Esophagus squamous epithelium (tissue), 4 donors: ENCODE results near the gene LIMK2.

Experiments used
- CTCF ChIP-seq, 6 experiments: fragments of 450-650 bp in 4 of 6; fragments of 200-600 bp in 2 of 6; sonication (generic) in 2 of 6; IDR thresholded peaks; one replicate each; pipeline ENCODE4 v1.5.1; 2016 to 2019; ENCODE audit warnings: antibody characterized with exemption in 6 of 6, mild to moderate bottlenecking in 4 of 6, moderate library complexity in 4 of 6
- POLR2A ChIP-seq, 4 donors: fragments of 450-650 bp; IDR thresholded peaks; one replicate each; pipeline ENCODE4 v1.6.1; 2017; ENCODE audit warnings: antibody characterized with exemption in 4 of 4, mild to moderate bottlenecking in 4 of 4, moderate library complexity in 3 of 4

GRCh38 chr22:31170971-31171370, 41.1 kb upstream of the LIMK2 start:
- TF ChIP-seq CTCF (IDR thresholded peaks at IDR 0.05) = no peak
- no peak for TF ChIP-seq POLR2A (IDR thresholded peaks at IDR 0.05)
